SK-N-SH treated with all-trans-retinoic acid at 6 μM for 48 hours (cell line): ENCODE data around the gene NPHS1.

Experiments used
- CSDC2 ChIP-seq: fragments of 250-450 bp; sonication (Bioruptor Pico); IDR thresholded peaks from 2 replicates; pipeline ENCODE4 v1.5.0; 2020; ENCODE audit warnings: mild to moderate bottlenecking, moderate library complexity
- GLIS3 ChIP-seq: fragments of 250-450 bp; sonication (Bioruptor Pico); IDR thresholded peaks from 2 replicates; pipeline ENCODE4 v1.5.0; 2020; ENCODE audit warnings: mild to moderate bottlenecking, moderate library complexity
- TCF4 ChIP-seq: fragments of 250-450 bp; sonication (Bioruptor Pico); IDR thresholded peaks from 2 replicates; pipeline ENCODE4 v1.8.0; 2021; ENCODE audit warnings: mild to moderate bottlenecking, moderate library complexity, borderline replicate concordance
- ZFP3 ChIP-seq: fragments of 250-450 bp; sonication (Bioruptor Pico); IDR thresholded peaks from 2 replicates; pipeline ENCODE4 v1.5.0; 2020; ENCODE audit warnings: mild to moderate bottlenecking, moderate library complexity
- TF ChIP-seq, protein P1 (sequence below): fragments of 250-450 bp; sonication (Bioruptor Pico); IDR thresholded peaks from 2 replicates; pipeline ENCODE4 v1.8.0; 2020; ENCODE audit warnings: mild to moderate bottlenecking, moderate library complexity, borderline replicate concordance
- TF ChIP-seq, protein P2 (sequence below): fragments of 250-450 bp; sonication (Bioruptor Pico); IDR thresholded peaks from 2 replicates; pipeline ENCODE4 v1.5.1; 2020; ENCODE audit warnings: low read depth, mild to moderate bottlenecking, moderate library complexity
- TF ChIP-seq, protein P3 (sequence below): fragments of 250-450 bp; sonication (Bioruptor Pico); IDR thresholded peaks from 2 replicates; pipeline ENCODE4 v1.5.1; 2021; ENCODE audit warnings: mild to moderate bottlenecking, moderate library complexity
- TF ChIP-seq, protein P4 (sequence below): fragments of 250-450 bp; sonication (Bioruptor Pico); IDR thresholded peaks from 2 replicates; pipeline ENCODE4 v1.8.0; 2021; ENCODE audit warnings: low read depth, mild to moderate bottlenecking, moderate library complexity, borderline replicate concordance

DNA sequence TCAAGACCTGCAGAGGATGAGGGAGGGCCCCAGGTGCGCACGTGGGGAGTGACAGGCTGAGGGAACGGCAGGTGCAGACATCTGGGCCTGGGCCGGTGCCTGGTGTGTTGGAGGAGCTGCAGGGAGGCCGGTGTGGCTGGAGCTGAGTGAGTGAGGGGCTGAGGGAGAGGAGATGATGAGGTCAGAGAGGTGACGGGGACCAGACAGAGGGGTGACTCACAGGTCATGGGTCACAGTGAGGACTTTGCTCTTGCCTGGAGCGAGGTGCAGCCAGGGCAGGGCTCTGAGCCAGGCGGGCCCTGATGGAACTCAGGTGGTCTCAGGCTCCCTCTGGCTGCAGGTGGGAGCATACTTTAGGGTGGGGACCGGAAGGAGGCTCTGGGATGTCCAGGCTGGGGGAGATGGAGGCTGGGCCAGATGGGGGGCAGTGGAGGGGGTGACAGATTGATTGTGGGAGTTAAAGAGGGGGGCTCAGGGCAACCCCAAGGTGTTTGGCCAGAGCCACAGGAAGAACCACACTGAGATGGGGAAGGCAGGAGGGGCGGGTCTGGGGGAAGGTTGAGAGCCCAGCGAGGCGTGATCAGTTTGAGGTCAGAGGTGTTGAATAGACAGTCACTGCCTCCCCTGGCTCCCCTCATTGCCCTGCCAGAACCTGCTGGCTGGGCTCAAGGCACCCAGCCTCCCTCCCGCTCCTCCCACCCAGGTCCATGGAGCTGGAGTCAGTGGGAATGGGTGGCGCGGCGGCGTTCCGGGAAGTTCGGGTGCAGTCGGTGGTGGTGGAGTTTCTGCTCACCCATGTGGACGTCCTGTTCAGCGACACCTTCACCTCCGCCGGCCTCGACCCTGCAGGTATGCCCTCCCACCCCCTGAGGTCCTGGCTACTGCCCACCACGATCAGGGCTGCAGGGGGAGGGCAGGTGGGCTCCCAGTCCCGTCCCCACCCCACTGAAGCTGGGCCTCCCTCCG, 68.6 kb downstream of the NPHS1 start:
- TF ChIP-seq, protein P1, sequence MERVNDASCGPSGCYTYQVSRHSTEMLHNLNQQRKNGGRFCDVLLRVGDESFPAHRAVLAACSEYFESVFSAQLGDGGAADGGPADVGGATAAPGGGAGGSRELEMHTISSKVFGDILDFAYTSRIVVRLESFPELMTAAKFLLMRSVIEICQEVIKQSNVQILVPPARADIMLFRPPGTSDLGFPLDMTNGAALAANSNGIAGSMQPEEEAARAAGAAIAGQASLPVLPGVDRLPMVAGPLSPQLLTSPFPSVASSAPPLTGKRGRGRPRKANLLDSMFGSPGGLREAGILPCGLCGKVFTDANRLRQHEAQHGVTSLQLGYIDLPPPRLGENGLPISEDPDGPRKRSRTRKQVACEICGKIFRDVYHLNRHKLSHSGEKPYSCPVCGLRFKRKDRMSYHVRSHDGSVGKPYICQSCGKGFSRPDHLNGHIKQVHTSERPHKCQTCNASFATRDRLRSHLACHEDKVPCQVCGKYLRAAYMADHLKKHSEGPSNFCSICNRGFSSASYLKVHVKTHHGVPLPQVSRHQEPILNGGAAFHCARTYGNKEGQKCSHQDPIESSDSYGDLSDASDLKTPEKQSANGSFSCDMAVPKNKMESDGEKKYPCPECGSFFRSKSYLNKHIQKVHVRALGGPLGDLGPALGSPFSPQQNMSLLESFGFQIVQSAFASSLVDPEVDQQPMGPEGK (CRISPR knock-in tag) = no peak
- TF ChIP-seq TCF4 (CRISPR knock-in tag) (no peak), CSDC2 (CRISPR knock-in tag) (no peak), GLIS3 (no peak), ZFP3 (CRISPR knock-in tag) (no peak)
- TF ChIP-seq, protein P2, sequence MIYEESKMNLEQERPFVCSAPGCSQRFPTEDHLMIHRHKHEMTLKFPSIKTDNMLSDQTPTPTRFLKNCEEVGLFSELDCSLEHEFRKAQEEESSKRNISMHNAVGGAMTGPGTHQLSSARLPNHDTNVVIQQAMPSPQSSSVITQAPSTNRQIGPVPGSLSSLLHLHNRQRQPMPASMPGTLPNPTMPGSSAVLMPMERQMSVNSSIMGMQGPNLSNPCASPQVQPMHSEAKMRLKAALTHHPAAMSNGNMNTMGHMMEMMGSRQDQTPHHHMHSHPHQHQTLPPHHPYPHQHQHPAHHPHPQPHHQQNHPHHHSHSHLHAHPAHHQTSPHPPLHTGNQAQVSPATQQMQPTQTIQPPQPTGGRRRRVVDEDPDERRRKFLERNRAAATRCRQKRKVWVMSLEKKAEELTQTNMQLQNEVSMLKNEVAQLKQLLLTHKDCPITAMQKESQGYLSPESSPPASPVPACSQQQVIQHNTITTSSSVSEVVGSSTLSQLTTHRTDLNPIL (CRISPR knock-in tag) = no peak
- TF ChIP-seq, protein P3, sequence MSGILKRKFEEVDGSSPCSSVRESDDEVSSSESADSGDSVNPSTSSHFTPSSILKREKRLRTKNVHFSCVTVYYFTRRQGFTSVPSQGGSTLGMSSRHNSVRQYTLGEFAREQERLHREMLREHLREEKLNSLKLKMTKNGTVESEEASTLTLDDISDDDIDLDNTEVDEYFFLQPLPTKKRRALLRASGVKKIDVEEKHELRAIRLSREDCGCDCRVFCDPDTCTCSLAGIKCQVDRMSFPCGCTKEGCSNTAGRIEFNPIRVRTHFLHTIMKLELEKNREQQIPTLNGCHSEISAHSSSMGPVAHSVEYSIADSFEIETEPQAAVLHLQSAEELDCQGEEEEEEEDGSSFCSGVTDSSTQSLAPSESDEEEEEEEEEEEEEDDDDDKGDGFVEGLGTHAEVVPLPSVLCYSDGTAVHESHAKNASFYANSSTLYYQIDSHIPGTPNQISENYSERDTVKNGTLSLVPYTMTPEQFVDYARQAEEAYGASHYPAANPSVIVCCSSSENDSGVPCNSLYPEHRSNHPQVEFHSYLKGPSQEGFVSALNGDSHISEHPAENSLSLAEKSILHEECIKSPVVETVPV (CRISPR knock-in tag) = no peak
- TF ChIP-seq, protein P4, sequence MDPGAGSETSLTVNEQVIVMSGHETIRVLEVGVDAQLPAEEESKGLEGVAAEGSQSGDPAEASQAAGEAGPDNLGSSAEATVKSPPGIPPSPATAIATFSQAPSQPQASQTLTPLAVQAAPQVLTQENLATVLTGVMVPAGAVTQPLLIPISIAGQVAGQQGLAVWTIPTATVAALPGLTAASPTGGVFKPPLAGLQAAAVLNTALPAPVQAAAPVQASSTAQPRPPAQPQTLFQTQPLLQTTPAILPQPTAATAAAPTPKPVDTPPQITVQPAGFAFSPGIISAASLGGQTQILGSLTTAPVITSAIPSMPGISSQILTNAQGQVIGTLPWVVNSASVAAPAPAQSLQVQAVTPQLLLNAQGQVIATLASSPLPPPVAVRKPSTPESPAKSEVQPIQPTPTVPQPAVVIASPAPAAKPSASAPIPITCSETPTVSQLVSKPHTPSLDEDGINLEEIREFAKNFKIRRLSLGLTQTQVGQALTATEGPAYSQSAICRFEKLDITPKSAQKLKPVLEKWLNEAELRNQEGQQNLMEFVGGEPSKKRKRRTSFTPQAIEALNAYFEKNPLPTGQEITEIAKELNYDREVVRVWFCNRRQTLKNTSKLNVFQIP = no peak
